H9 (cell line): ENCODE data around the gene CACNA1I. TPM values are rescaled to one million over a fixed set of nuclear protein-coding genes. Genes with fewer than 3 reads are reported as not detected.

ENCODE experiments used
- DNase-seq: peaks from one replicate; pipeline ENCODE4 v3.0.0-alpha.2; 2017
- H2AFZ ChIP-seq: one replicate; pipeline ENCODE4 v1.6.1; 2013; ENCODE audit warnings: mild to moderate bottlenecking, low read length, control low read depth, moderate library complexity
- H2AK5ac ChIP-seq: 2 replicates; pipeline ENCODE4 v1.6.1; 2013; ENCODE audit warnings: low read length, control low read depth, mixed read lengths; ENCODE audit not compliant: insufficient read length
- H2BK120ac ChIP-seq: one replicate; pipeline ENCODE4 v1.6.1; 2013; ENCODE audit warnings: low read depth, mild to moderate bottlenecking, low read length, control low read depth, inconsistent platforms; ENCODE audit not compliant: poor library complexity, severe bottlenecking
- H2BK12ac ChIP-seq: 2 replicates; pipeline ENCODE4 v1.6.1; 2013; ENCODE audit warnings: low read length, control low read depth, mixed read lengths, low read depth; ENCODE audit not compliant: insufficient read length
- H2BK15ac ChIP-seq: 2 replicates; pipeline ENCODE4 v1.6.1; 2013; ENCODE audit warnings: low read depth, low read length, control low read depth
- H2BK20ac ChIP-seq: one replicate; pipeline ENCODE4 v1.6.1; 2013; ENCODE audit warnings: low read depth, mild to moderate bottlenecking, low read length, control low read depth, inconsistent platforms; ENCODE audit not compliant: poor library complexity, severe bottlenecking
- H2BK5ac ChIP-seq: 2 replicates; pipeline ENCODE4 v1.6.1; 2013; ENCODE audit warnings: low read length, control low read depth, mixed read lengths; ENCODE audit not compliant: insufficient read length
- H3K14ac ChIP-seq: 2 replicates; pipeline ENCODE4 v1.6.1; 2013; ENCODE audit warnings: low read length, control low read depth; ENCODE audit not compliant: insufficient read depth
- H3K18ac ChIP-seq: 2 replicates; pipeline ENCODE4 v1.6.1; 2013; ENCODE audit warnings: low read depth, mild to moderate bottlenecking, mixed read lengths, low read length, control low read depth; ENCODE audit not compliant: insufficient read length
- H3K23ac ChIP-seq: 2 replicates; pipeline ENCODE4 v1.6.1; 2013; ENCODE audit warnings: low read length, control low read depth, mixed read lengths, low read depth; ENCODE audit not compliant: insufficient read length
- H3K23me2 ChIP-seq: 2 replicates; pipeline ENCODE4 v1.6.1; 2013; ENCODE audit warnings: low read depth, mild to moderate bottlenecking, mixed read lengths, low read length, control low read depth; ENCODE audit not compliant: insufficient read length, poor library complexity, severe bottlenecking
- H3K27ac ChIP-seq: 2 replicates; pipeline ENCODE4 v1.5.1; 2013; ENCODE audit warnings: low read length, control low read depth, mixed read lengths, low read depth; ENCODE audit not compliant: insufficient read length
- H3K27me3 ChIP-seq: 2 replicates; pipeline ENCODE4 v1.6.1; 2013; ENCODE audit warnings: low read length, control low read depth, inconsistent platforms; ENCODE audit not compliant: insufficient read depth
- H3K4ac ChIP-seq: 2 replicates; pipeline ENCODE4 v1.6.1; 2013; ENCODE audit warnings: low read depth, mild to moderate bottlenecking, control low read depth, inconsistent platforms, low read length, moderate library complexity
- H3K4me1 ChIP-seq: 2 replicates; pipeline ENCODE4 v1.6.1; 2013; ENCODE audit warnings: low read length, control low read depth, inconsistent platforms; ENCODE audit not compliant: insufficient read depth
- H3K4me2 ChIP-seq: 2 replicates; pipeline ENCODE4 v1.6.1; 2013; ENCODE audit warnings: low read length, control low read depth, mixed read lengths; ENCODE audit not compliant: insufficient read length, insufficient read depth
- H3K56ac ChIP-seq: 2 replicates; pipeline ENCODE4 v1.6.1; 2013; ENCODE audit warnings: low read depth, mild to moderate bottlenecking, mixed read lengths, low read length, control low read depth; ENCODE audit not compliant: insufficient read length
- H3K79me1 ChIP-seq: 2 replicates; pipeline ENCODE4 v1.6.1; 2013; ENCODE audit warnings: low read depth, mild to moderate bottlenecking, moderate library complexity, low read length, control low read depth, inconsistent platforms; ENCODE audit not compliant: insufficient read depth, poor library complexity, severe bottlenecking
- H3K79me2 ChIP-seq: 2 replicates; pipeline ENCODE4 v1.6.1; 2013; ENCODE audit warnings: low read length, control low read depth, inconsistent platforms; ENCODE audit not compliant: insufficient read depth
- H3K9ac ChIP-seq: 2 replicates; pipeline ENCODE4 v1.6.1; 2013; ENCODE audit warnings: low read length, control low read depth, mixed read lengths; ENCODE audit not compliant: insufficient read length; ENCODE audit errors: extremely low read depth
- H3K9me3 ChIP-seq: one replicate; pipeline ENCODE4 v1.6.1; 2013; ENCODE audit warnings: low read depth, low read length, inconsistent platforms; ENCODE audit not compliant: control insufficient read depth
- H3T11ph ChIP-seq: one replicate; pipeline ENCODE4 v1.6.1; 2013; ENCODE audit warnings: mild to moderate bottlenecking, low read length, control low read depth, inconsistent platforms
- H4K20me1 ChIP-seq: one replicate; pipeline ENCODE4 v1.6.1; 2013; ENCODE audit not compliant: control insufficient read depth, insufficient read length, insufficient read depth
- H4K5ac ChIP-seq: 2 replicates; pipeline ENCODE4 v1.6.1; 2013; ENCODE audit warnings: low read depth, mild to moderate bottlenecking, mixed read lengths, low read length, control low read depth; ENCODE audit not compliant: insufficient read length
- H4K8ac ChIP-seq: replicated peaks from 2 replicates; pipeline ENCODE4 v1.6.1; 2013; ENCODE audit warnings: low read length, control low read depth, mixed read lengths, low read depth; ENCODE audit not compliant: insufficient read length
- H4K91ac ChIP-seq: 2 replicates; pipeline ENCODE4 v1.6.1; 2013; ENCODE audit warnings: low read depth, mild to moderate bottlenecking, moderate library complexity, mixed read lengths, low read length, control low read depth; ENCODE audit not compliant: insufficient read length
- H3K27ac Mint-ChIP-seq, 3 experiments: 2 replicates in 2 of 3; 3 replicates in 1 of 3; pipeline ENCODE4 v1.8.0; 2020 to 2021; ENCODE audit warnings: mixed read lengths in 3 of 3, mild to moderate bottlenecking in 1 of 3, moderate library complexity in 1 of 3
- H3K27me3 Mint-ChIP-seq: 2 replicates; pipeline ENCODE4 v1.8.0; 2021; ENCODE audit warnings: low read depth, mild to moderate bottlenecking, moderate library complexity, mixed read lengths
- H3K36me3 Mint-ChIP-seq, 3 experiments: 2 replicates in 2 of 3; 3 replicates in 1 of 3; pipeline ENCODE4 v1.8.0; 2020 to 2021; ENCODE audit warnings: low read depth in 3 of 3, mixed read lengths in 3 of 3; ENCODE audit not compliant: insufficient read depth in 1 of 3
- H3K4me1 Mint-ChIP-seq, 2 experiments: 2 replicates each; pipeline ENCODE4 v1.8.0; 2020; ENCODE audit warnings: mixed read lengths in 2 of 2
- H3K4me3 Mint-ChIP-seq, 2 experiments: 2 replicates in 1 of 2; 3 replicates in 1 of 2; pipeline ENCODE4 v1.8.0; 2020 to 2021; ENCODE audit warnings: mild to moderate bottlenecking in 2 of 2, mixed read lengths in 2 of 2, moderate library complexity in 1 of 2
- H3K9me3 Mint-ChIP-seq, 2 experiments: 2 replicates in 1 of 2; 3 replicates in 1 of 2; pipeline ENCODE4 v1.8.0; 2020; ENCODE audit warnings: mild to moderate bottlenecking in 2 of 2, mixed read lengths in 2 of 2, moderate library complexity in 1 of 2
- CTCF ChIP-seq: fragments of 200-600 bp; sonication (generic); conservative IDR thresholded peaks from 3 replicates; pipeline ENCODE4 v1.8.0; 2021; ENCODE audit warnings: antibody characterized with exemption, mild to moderate bottlenecking
- WGBS: extraction: QIAGEN DNeasy Blood & Tissue Kit; methylation state at CpG from one replicate; pipeline ENCODE4 v1.1.7; 2013; ENCODE audit warnings: missing lambda C conversion rate, low lambda C conversion rate, mixed read lengths; ENCODE audit not compliant: insufficient read length; ENCODE audit errors: extremely low coverage; 5-methylcytosine and 5-hydroxymethylcytosine counted together
- total RNA-seq: library from RNA; stranded (reverse); gene quantifications from 2 replicates; pipeline ENCODE4 v1.2.1, GENCODE V29; 2021

The CACNA1I gene
- total RNA-seq, 1 experiment from 2014 or later = 0.50 TPM

DNA sequence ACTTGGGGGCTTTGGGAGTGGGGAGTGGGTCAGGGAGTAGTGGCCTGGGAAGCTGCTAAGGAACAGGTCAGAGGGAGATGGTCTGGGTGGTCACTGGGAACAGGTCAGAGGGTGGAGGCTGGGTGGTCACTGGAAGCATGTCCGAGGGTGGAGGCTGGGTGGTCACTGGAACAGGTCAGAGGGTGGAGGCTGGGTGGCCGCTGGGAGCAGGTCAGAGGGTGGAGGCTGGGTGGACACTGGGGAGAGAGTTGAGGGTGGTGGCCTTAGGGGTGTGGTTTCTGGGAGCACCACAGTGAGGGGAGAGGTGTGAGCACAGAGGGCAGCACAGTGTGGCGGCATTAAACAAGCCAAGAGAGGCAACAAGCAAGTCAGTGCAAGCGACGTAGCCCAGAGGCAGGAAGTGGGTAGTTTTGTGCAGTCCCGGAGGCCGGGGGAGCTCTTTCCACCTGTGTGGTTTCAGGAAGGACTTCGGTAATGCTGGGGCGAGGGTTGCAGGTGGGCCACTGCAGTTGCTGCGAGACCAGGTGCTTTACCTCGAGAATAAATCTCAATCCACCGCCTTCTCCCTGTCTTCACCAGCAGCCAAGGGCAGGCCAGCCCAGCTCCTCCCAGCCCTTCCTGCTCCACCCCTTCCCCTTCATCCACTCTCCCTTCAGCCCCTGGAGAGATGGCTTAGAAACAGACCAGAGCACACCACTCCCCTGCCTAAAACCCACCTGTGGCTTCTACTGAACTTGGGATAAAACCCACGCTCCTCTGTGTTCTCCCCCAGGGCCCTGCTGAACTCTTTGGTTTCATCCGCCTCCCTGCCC is 3.2 kb upstream of the CACNA1I start:
- H3K4ac ChIP-seq = no peak overlapping the region
- no peak overlapping the region for H2AFZ ChIP-seq
- H3K79me2 ChIP-seq = no peaks in the 10 kb centered on the region
- DNase-seq = no peak
- H4K8ac ChIP-seq = no peak overlapping the region
- H3K79me1 ChIP-seq = no peaks in the 10 kb centered on the region
- H3K27me3 ChIP-seq = no peaks in the 10 kb centered on the region
- no peak overlapping the region for H3K27ac ChIP-seq
- no peak overlapping the region for H2BK20ac ChIP-seq
- no peak overlapping the region for H3K56ac ChIP-seq
- H3K4me3 Mint-ChIP-seq = no peak overlapping the region
- no peak overlapping the region for H3K4me2 ChIP-seq
- H2AK5ac ChIP-seq = no peak overlapping the region
- H2BK12ac ChIP-seq = no peak overlapping the region
- H3K4me1 Mint-ChIP-seq = peaks cover 0 to 3% of the 10 kb centered on the region in 2 experiments; a peak in 2 of 4 replicates
- no peaks in the 10 kb centered on the region for H3K23me2 ChIP-seq
- H4K20me1 ChIP-seq = no peaks in the 10 kb centered on the region
- H4K5ac ChIP-seq = no peak overlapping the region
- H3K36me3 Mint-ChIP-seq = peaks cover 0 to 5% (median 0%) of the 10 kb centered on the region in 3 experiments; a peak in 1 of 7 replicates
- no peak overlapping the region for H3K27ac Mint-ChIP-seq
- H2BK5ac ChIP-seq = no peak overlapping the region
- no peak overlapping the region for H2BK120ac ChIP-seq
- H3K23ac ChIP-seq = no peak overlapping the region
- H3T11ph ChIP-seq = no peak overlapping the region
- H2BK15ac ChIP-seq = no peak overlapping the region
- no peak overlapping the region for H4K91ac ChIP-seq
- no CpG with 5 or more reads among the region's 14 CpGs for WGBS
- H3K9ac ChIP-seq = no peak overlapping the region
- H3K4me1 ChIP-seq = no peaks in the 10 kb centered on the region
- TF ChIP-seq CTCF = no peak
- peaks cover 16% of the 10 kb centered on the region for H3K27me3 Mint-ChIP-seq
- no peak overlapping the region for H3K14ac ChIP-seq
- H3K9me3 Mint-ChIP-seq = peaks cover 7 to 8% of the 10 kb centered on the region in 2 experiments
- H3K9me3 ChIP-seq = no peaks in the 10 kb centered on the region
- no peak overlapping the region for H3K18ac ChIP-seq
